Testis (tissue), 3 donors: ENCODE results near the gene GREB1L. TPM values are rescaled to one million over a fixed set of nuclear protein-coding genes. Genes with fewer than 3 reads are reported as not detected.
"Not testable (repeated sequence)": the region's sequence is repeated elsewhere in the genome, so short reads cannot be mapped to it uniquely, and the experiment has no call there.

Experiments used
- DNase-seq: peaks from one replicate; pipeline ENCODE4 v3.0.0-alpha.2; 2019
- H3K27ac ChIP-seq, 2 donors: fragments of 200-600 bp; sonication (generic); one replicate each; pipeline ENCODE4 v1.5.1; 2019
- H3K27me3 ChIP-seq: fragments of 200-600 bp; sonication (generic); one replicate; pipeline ENCODE4 v1.5.1; 2019
- H3K36me3 ChIP-seq: fragments of 200-600 bp; sonication (generic); one replicate; pipeline ENCODE4 v1.5.1; 2017; ENCODE audit warnings: low read depth; ENCODE audit errors: missing control alignments
- H3K4me1 ChIP-seq: fragments of 200-600 bp; sonication (generic); one replicate; pipeline ENCODE4 v1.5.1; 2019
- H3K4me3 ChIP-seq, 2 donors: fragments of 200-600 bp; sonication (generic); one replicate each; pipeline ENCODE4 v1.5.1; 2017 to 2019
- H3K9me3 ChIP-seq: fragments of 200-600 bp; sonication (generic); one replicate; pipeline ENCODE4 v1.5.1; 2017
- CTCF ChIP-seq, 3 experiments: fragments of 450-650 bp in 2 of 3; fragments of 200-600 bp in 1 of 3; sonication (generic) in 1 of 3; IDR thresholded peaks; one replicate each; pipeline ENCODE4 v1.5.1; 2016 to 2019; ENCODE audit warnings: antibody characterized with exemption in 3 of 3, mild to moderate bottlenecking in 2 of 3, moderate library complexity in 1 of 3
- POLR2A ChIP-seq: fragments of 450-650 bp; IDR thresholded peaks from one replicate; pipeline ENCODE4 v1.6.1; 2017; ENCODE audit warnings: antibody characterized with exemption, mild to moderate bottlenecking, moderate library complexity
- WGBS, 2 donors: methylation state at CpG; one replicate each; pipeline ENCODE4 v1.1.5; 2018; 5-methylcytosine and 5-hydroxymethylcytosine counted together
- intact Hi-C: fragments of 100-400 bp; cut with DNase I; formaldehyde crosslinking; loops from one replicate; pipeline ENCODE4 v1.15.1; 2023; ENCODE audit warnings: low total_unique reads
- polyA plus RNA-seq: library from polyadenylated mRNA; stranded (reverse); fragments of 350-450 nt; fragmentation: Illumina TruSeq; extraction: RNeasy Lipid Tissue Mini Kit (QIAGEN cat#74804); gene quantifications from one replicate; pipeline ENCODE4 v1.2.3, GENCODE V29; 2014; ENCODE audit warnings: low read depth, low replicate concordance; ENCODE audit not compliant: insufficient read depth
- total RNA-seq, 2 donors: library from RNA; depleted of rRNA; stranded (reverse); fragments of >200 nt; gene quantifications; one replicate each; pipeline ENCODE4 v1.2.3, GENCODE V29; 2016

The GREB1L gene
- total and polyA plus RNA-seq, 3 donors from 2014 or later: 11.9 to 40.6 (median 38.4) TPM

- Histone ChIP-seq H3K27ac (no peak overlapping the region), H3K36me3 (no peaks in the 10 kb centered on the region), H3K27me3 (no peaks in the 10 kb centered on the region), H3K4me3 (no peak overlapping the region), H3K9me3 (no peaks in the 10 kb centered on the region), H3K4me1 (no peaks in the 10 kb centered on the region)
- 65 to 80% methylated on average over 7 of the region's 7 CpGs for WGBS, 2 donors
- no peak for TF ChIP-seq POLR2A
- no peak for TF ChIP-seq CTCF (IDR thresholded peaks at IDR 0.05)
- DNase-seq: no peak
- intact Hi-C loops: no loop called here
These were observed 33.6 kb downstream of the GREB1L start for GRCh38 chr18:21275645-21276044.

GRCh38 chr18:21277578-21277977 lies 35.5 kb downstream of the GREB1L start:
- Histone ChIP-seq H3K9me3 (no peaks in the 10 kb centered on the region), H3K4me3 (no peak overlapping the region), H3K27ac (no peak overlapping the region), H3K27me3 (no peaks in the 10 kb centered on the region), H3K4me1 (no peaks in the 10 kb centered on the region), H3K36me3 (no peaks in the 10 kb centered on the region)
- DNase-seq: no peak
- intact Hi-C loops: no loop called here
- 71 to 79% methylated on average over 4 of the region's 4 CpGs for whole genome bisulfite sequencing, 2 donors
- TF ChIP-seq POLR2A (no peak), CTCF (IDR thresholded peaks at IDR 0.05) (no peak)

- H3K27me3 ChIP-seq, DNase-seq, intact Hi-C loops, H3K9me3 ChIP-seq, H3K4me1 ChIP-seq, H3K27ac ChIP-seq, H3K4me3 ChIP-seq, H3K36me3 ChIP-seq: not testable (repeated sequence)
- 81 to 96% methylated on average over 6 of the region's 6 CpGs for WGBS, 2 donors
These were observed 36.2 kb downstream of the GREB1L start for GRCh38 chr18:21278218-21278617.

- Histone ChIP-seq H3K4me3 (no peak overlapping the region), H3K36me3 (no peaks in the 10 kb centered on the region), H3K27ac (no peak overlapping the region), H3K4me1 (no peaks in the 10 kb centered on the region), H3K9me3 (no peaks in the 10 kb centered on the region), H3K27me3 (no peaks in the 10 kb centered on the region)
- intact Hi-C loops: no loop called here
- no peak for DNase-seq
- TF ChIP-seq CTCF (IDR thresholded peaks at IDR 0.05): no peak
- TF ChIP-seq POLR2A: no peak
These were observed 39.6 kb downstream of the GREB1L start for GRCh38 chr18:21281603-21282002.

GRCh38 chr18:21284540-21284939 lies 42.5 kb downstream of the GREB1L start:
- WGBS, 2 donors: 74 to 79% methylated on average over 3 of the region's 3 CpGs
- H3K27ac ChIP-seq: no peak overlapping the region
- TF ChIP-seq CTCF (IDR thresholded peaks at IDR 0.05): no peak
- TF ChIP-seq POLR2A: no peak
- no peaks in the 10 kb centered on the region for H3K36me3 ChIP-seq
- no peaks in the 10 kb centered on the region for H3K27me3 ChIP-seq
- no peaks in the 10 kb centered on the region for H3K9me3 ChIP-seq
- no peaks in the 10 kb centered on the region for H3K4me1 ChIP-seq
- intact Hi-C loops: no loop called here
- no peak for DNase-seq
- H3K4me3 ChIP-seq: no peak overlapping the region
